Uterus (tissue), 2 donors: ENCODE results near the gene EPOP.

Experiments used
- POLR2A ChIP-seq, 2 donors: fragments of 450-650 bp; IDR thresholded peaks; one replicate each; pipeline ENCODE4 v1.6.1; 2016; ENCODE audit warnings: antibody characterized with exemption in 2 of 2, mild to moderate bottlenecking in 1 of 2, moderate library complexity in 1 of 2
- TF ChIP-seq, protein P1 (sequence below), 4 experiments: fragments of 200-600 bp in 2 of 4; fragments of 450-650 bp in 2 of 4; sonication (generic) in 2 of 4; IDR thresholded peaks; one replicate each; pipeline ENCODE4 v1.5.1; 2016 to 2019; ENCODE audit warnings: antibody characterized with exemption in 4 of 4, mild to moderate bottlenecking in 2 of 4, moderate library complexity in 1 of 4

DNA sequence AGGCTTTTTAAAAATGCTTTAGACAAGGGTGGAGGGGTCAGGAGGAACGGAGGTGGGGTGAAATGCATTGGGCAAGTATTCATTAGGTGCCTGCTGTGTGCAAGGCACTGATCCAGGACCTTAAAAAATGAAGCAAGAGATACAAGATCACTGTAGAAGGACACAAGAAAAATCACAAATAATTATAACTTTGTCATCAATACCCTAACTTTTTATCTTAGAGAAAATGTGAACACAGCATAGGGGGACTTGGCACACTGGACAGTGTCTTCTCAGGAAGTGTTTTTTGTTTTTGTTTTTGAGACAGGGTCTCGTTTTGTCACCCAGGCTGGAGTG, 7.0 kb downstream of the EPOP start:
- TF ChIP-seq, protein P1, sequence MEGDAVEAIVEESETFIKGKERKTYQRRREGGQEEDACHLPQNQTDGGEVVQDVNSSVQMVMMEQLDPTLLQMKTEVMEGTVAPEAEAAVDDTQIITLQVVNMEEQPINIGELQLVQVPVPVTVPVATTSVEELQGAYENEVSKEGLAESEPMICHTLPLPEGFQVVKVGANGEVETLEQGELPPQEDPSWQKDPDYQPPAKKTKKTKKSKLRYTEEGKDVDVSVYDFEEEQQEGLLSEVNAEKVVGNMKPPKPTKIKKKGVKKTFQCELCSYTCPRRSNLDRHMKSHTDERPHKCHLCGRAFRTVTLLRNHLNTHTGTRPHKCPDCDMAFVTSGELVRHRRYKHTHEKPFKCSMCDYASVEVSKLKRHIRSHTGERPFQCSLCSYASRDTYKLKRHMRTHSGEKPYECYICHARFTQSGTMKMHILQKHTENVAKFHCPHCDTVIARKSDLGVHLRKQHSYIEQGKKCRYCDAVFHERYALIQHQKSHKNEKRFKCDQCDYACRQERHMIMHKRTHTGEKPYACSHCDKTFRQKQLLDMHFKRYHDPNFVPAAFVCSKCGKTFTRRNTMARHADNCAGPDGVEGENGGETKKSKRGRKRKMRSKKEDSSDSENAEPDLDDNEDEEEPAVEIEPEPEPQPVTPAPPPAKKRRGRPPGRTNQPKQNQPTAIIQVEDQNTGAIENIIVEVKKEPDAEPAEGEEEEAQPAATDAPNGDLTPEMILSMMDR (IDR thresholded peaks at IDR 0.05): no peak
- no peak for TF ChIP-seq POLR2A (IDR thresholded peaks at IDR 0.05)
